HepG2 (cell line): ENCODE measurements around the gene ATG2A.

Experiments
- CREB1 ChIP-seq, 2 experiments: fragments of 450-650 bp in 1 of 2; IDR thresholded peaks; 2 replicates each; pipeline ENCODE4 v1.6.1; 2016 to 2017; ENCODE audit warnings: control low read depth in 1 of 2, mild to moderate bottlenecking in 1 of 2, missing compliant biosample characterization in 1 of 2, missing genetic modification characterization in 1 of 2
- CTCF ChIP-seq: sonication (generic); formaldehyde crosslinking; IDR thresholded peaks from 2 replicates; pipeline ENCODE4 v1.5.0; 2020; ENCODE audit warnings: mild to moderate bottlenecking, missing genetic modification reagents, moderate library complexity
- DNMT3B ChIP-seq: conservative IDR thresholded peaks from 2 replicates; pipeline ENCODE4 v1.6.1; 2016; ENCODE audit warnings: missing biosample characterization, control low read depth
- POLR2A ChIP-seq, 2 experiments: IDR thresholded peaks; 2 replicates each; pipeline ENCODE4 v1.6.1; 2011; ENCODE audit warnings: low read depth in 2 of 2, low read length in 2 of 2, mild to moderate bottlenecking in 1 of 2, moderate library complexity in 1 of 2; ENCODE audit not compliant: insufficient read depth in 1 of 2
- POLR2AphosphoS5 ChIP-seq: IDR thresholded peaks from 2 replicates; pipeline ENCODE4 v1.6.1; 2012; ENCODE audit warnings: low read depth, low read length
- TCF7 ChIP-seq: sonication (generic); IDR thresholded peaks from 2 replicates; pipeline ENCODE4 v1.6.1; 2016; ENCODE audit warnings: antibody characterized with exemption, low read depth
- TP53 ChIP-seq: sonication (generic); formaldehyde crosslinking; conservative IDR thresholded peaks from 2 replicates; pipeline ENCODE4 v1.4.0; 2020; ENCODE audit warnings: missing genetic modification reagents
- ZNF280B ChIP-seq: sonication (generic); formaldehyde crosslinking; IDR thresholded peaks from 2 replicates; pipeline ENCODE4 v1.5.0; 2020; ENCODE audit warnings: missing genetic modification reagents, mild to moderate bottlenecking, borderline replicate concordance
- ZNF543 ChIP-seq: sonication (generic); formaldehyde crosslinking; IDR thresholded peaks from 2 replicates; pipeline ENCODE4 v1.4.0; 2020; ENCODE audit warnings: mild to moderate bottlenecking, missing genetic modification reagents
- ZNF569 ChIP-seq: sonication (generic); formaldehyde crosslinking; IDR thresholded peaks from 2 replicates; pipeline ENCODE4 v1.5.0; 2020; ENCODE audit warnings: mild to moderate bottlenecking, missing genetic modification reagents, moderate library complexity, borderline replicate concordance
- ZNF691 ChIP-seq: sonication (generic); formaldehyde crosslinking; IDR thresholded peaks from 2 replicates; pipeline ENCODE4 v1.4.0; 2020; ENCODE audit warnings: missing genetic modification reagents, low read depth, mild to moderate bottlenecking, borderline replicate concordance

- TF ChIP-seq CREB1 (IDR thresholded peaks at IDR 0.05), result no peak
- TF ChIP-seq CREB1 (CRISPR knock-in tag; IDR thresholded peaks at IDR 0.05), result no peak
- TF ChIP-seq ZNF691 (CRISPR knock-in tag), result no peak
- TF ChIP-seq ZNF543 (CRISPR knock-in tag), result no peak
- TF ChIP-seq TCF7, result no peak
- no peak for TF ChIP-seq CTCF
- no peak for TF ChIP-seq POLR2A (IDR thresholded peaks at IDR 0.05; ENCODE audit: insufficient read depth in 1 of 2, low read depth in 2 of 2, low read length in 2 of 2)
- no peak for TF ChIP-seq POLR2AphosphoS5
- TF ChIP-seq ZNF280B, result no peak
- TF ChIP-seq ZNF569 (CRISPR knock-in tag), result no peak
- TF ChIP-seq DNMT3B, result no peak
- no peak for TF ChIP-seq TP53 (CRISPR knock-in tag)
Measured at GRCh38 chr11:64923151-64923661, 6.2 kb upstream of the ATG2A start.
